ENCODE data around the gene IGSF21.
A peak's percentile ranks its signal among the peaks of the same experiment; 100 is the strongest.

IGSF21 gene

DNA sequence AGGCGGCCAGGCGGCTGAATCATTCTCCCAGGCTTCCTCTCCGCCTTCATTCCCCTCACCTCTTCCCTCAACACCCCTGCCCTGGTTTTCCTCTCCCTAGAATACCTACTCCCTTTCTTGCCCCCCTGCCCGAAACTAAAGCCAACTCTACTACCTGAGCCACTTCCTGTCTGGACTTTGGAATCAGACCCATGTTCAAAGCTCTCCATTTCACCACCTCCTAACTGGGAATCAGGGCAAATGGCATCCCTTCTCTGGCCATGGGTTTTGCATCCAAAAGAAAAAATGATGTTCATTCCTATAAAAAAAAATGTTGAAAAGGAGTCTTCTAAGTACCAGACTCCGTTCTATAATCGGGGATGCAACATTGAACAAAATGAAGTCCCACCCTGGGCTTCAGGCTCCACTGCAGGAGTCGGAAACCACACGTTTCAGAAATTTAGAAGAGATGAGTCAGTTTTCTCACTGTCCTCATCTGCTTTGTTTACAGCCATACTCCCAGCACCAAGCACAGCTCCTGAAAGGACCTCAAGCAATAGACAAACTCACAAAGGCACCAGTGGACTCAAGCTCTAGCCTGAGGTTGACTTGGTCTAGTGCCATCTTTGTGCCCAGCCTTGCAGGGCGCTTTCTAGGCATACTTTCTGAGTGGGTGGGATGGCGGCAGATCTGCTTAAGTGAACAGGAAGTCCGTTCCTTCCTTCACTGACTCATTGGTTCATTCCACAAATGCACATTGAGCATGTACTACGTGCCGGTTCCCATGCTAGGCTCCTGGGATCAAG lies 176.2 kb downstream of the IGSF21 start:
- Histone ChIP-seq H3K4ac (ENCODE audit: low read depth, low read length) (no peak overlapping the region), H3K4me1 (ENCODE audit: control insufficient read depth, low read depth, low read length) (no peaks in the 10 kb centered on the region), H2BK5ac (ENCODE audit: low read length) (no peak overlapping the region), H3K4me2 (ENCODE audit: low read length) (no peak overlapping the region), H2BK15ac (replicated peaks; ENCODE audit: low read depth) (no peak overlapping the region), H3K56ac (ENCODE audit: low read length) (no peak overlapping the region), H3K27ac (ENCODE audit: low read depth, low read length) (no peak overlapping the region), H2BK120ac (ENCODE audit: low read depth, low read length) (no peak overlapping the region), H3K9ac (ENCODE audit: low read length) (no peak overlapping the region), H3K18ac (ENCODE audit: low read length) (no peak overlapping the region), H3K23ac (ENCODE audit: low read length) (no peak overlapping the region), H3K4me3 (ENCODE audit: low read length) (no peak overlapping the region), H4K8ac (ENCODE audit: low read depth, low read length) (no peak overlapping the region), H3K79me1 (ENCODE audit: low read length) (no peaks in the 10 kb centered on the region), H3K36me3 (ENCODE audit: control insufficient read depth, insufficient read depth, low read length) (no peaks in the 10 kb centered on the region), H3K79me2 (ENCODE audit: control insufficient read depth, insufficient read depth, low read length) (no peaks in the 10 kb centered on the region), H3K27me3 (ENCODE audit: insufficient read depth, low read length, poor library complexity) (no peaks in the 10 kb centered on the region), H2AK5ac (ENCODE audit: low read length) (peak overlapping the region; percentile 79), H4K5ac (ENCODE audit: low read length) (no peak overlapping the region)
- no peak for DNase-seq
- WGBS (ENCODE audit: extremely low coverage, insufficient coverage, low lambda C conversion rate): no CpG with 5 or more reads among the region's 13 CpGs

DNA sequence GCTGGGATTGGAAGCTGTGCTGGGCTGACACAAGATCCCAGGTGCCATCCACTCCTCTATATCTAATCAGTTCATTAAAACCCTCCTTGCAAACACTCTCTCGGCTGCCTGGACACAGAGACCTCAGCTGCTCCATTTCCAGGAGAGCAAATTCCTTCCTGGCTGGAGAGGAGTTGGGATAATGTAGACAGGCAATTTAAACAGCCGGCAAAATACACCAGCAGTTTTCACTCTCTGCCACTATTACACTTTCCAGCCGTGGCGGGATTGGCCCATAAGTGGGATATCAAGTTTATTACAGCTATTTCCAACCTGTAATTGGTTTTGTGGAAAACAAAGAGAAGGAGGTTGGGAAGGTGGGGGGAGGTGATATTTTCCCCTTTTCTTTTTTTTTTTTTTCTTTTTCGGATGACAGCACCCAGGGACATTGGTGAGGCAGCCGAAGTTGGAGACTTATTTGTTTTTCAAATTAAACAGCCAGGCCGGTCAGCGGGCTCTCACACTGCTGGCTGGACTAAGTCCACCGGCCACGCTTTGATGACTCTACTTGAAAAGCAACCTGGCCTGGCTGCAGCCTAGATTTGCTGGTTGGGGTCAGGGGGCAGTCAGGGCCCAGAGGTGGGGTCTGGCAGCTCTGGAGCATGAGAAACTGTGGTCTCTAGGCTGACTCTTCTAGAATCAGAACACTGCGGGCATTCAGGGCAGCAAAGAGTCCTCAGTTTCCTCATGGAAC lies 177.4 kb downstream of the IGSF21 start:
- no CpG with 5 or more reads among the region's 11 CpGs for WGBS (ENCODE audit: extremely low coverage, insufficient coverage, low lambda C conversion rate)
- H3K79me2 ChIP-seq (ENCODE audit: control insufficient read depth, insufficient read depth, low read length): no peaks in the 10 kb centered on the region
- DNase-seq: peak; percentile 40

DNA sequence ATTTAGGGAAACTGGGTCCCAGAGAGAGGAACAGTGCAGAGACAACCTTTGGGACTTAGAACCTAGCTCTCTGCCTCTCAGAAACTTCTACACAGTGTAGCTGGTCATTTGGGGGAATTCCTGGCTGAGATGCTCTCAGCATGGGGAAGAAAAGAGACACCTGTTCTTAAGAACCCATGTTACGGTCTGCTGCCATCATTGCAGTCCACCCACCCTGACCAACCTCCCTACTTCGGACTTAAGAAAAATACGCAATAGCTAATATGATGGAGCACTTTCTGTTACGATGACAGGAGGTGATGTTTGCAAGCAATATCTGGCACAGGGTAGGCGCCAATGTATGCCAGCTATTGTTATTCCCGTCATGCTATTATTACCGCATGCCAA lies 177.9 kb downstream of the IGSF21 start:
- no peaks in the 10 kb centered on the region for H3K79me1 ChIP-seq (ENCODE audit: low read length)
- H3K9ac ChIP-seq (ENCODE audit: low read length): no peak overlapping the region
- H3K4me3 ChIP-seq (ENCODE audit: low read length): no peak overlapping the region
- WGBS (ENCODE audit: extremely low coverage, insufficient coverage, low lambda C conversion rate): no CpG with 5 or more reads among the region's 7 CpGs
- H4K5ac ChIP-seq (ENCODE audit: low read length): no peak overlapping the region
- H3K23ac ChIP-seq (ENCODE audit: low read length): no peak overlapping the region
- H3K27ac ChIP-seq (ENCODE audit: low read depth, low read length): no peak overlapping the region
- H2AK5ac ChIP-seq (ENCODE audit: low read length): no peak overlapping the region
- no peak for DNase-seq
- H3K56ac ChIP-seq (ENCODE audit: low read length): no peak overlapping the region
- no peaks in the 10 kb centered on the region for H3K27me3 ChIP-seq (ENCODE audit: insufficient read depth, low read length, poor library complexity)
- no peak overlapping the region for H3K4ac ChIP-seq (ENCODE audit: low read depth, low read length)
- H2BK15ac ChIP-seq (replicated peaks; ENCODE audit: low read depth): no peak overlapping the region
- no peaks in the 10 kb centered on the region for H3K79me2 ChIP-seq (ENCODE audit: control insufficient read depth, insufficient read depth, low read length)
- no peaks in the 10 kb centered on the region for H3K4me1 ChIP-seq (ENCODE audit: control insufficient read depth, low read depth, low read length)
- no peak overlapping the region for H4K8ac ChIP-seq (ENCODE audit: low read depth, low read length)
- no peak overlapping the region for H2BK5ac ChIP-seq (ENCODE audit: low read length)
- H3K4me2 ChIP-seq (ENCODE audit: low read length): no peak overlapping the region
- H3K36me3 ChIP-seq (ENCODE audit: control insufficient read depth, insufficient read depth, low read length): no peaks in the 10 kb centered on the region
- no peak overlapping the region for H3K18ac ChIP-seq (ENCODE audit: low read length)
- no peak overlapping the region for H2BK120ac ChIP-seq (ENCODE audit: low read depth, low read length)

More for the DNA sequence above, 177.4 kb downstream of the IGSF21 start:
- H3K23ac ChIP-seq (ENCODE audit: low read length): no peak overlapping the region
- H3K79me1 ChIP-seq (ENCODE audit: low read length): no peaks in the 10 kb centered on the region
- H3K4me3 ChIP-seq (ENCODE audit: low read length): no peak overlapping the region
- no peak overlapping the region for H2AK5ac ChIP-seq (ENCODE audit: low read length)
- H3K27me3 ChIP-seq (ENCODE audit: insufficient read depth, low read length, poor library complexity): no peaks in the 10 kb centered on the region
- no peak overlapping the region for H3K4me2 ChIP-seq (ENCODE audit: low read length)
- no peaks in the 10 kb centered on the region for H3K4me1 ChIP-seq (ENCODE audit: control insufficient read depth, low read depth, low read length)
- no peak overlapping the region for H3K27ac ChIP-seq (ENCODE audit: low read depth, low read length)
- H3K9ac ChIP-seq (ENCODE audit: low read length): no peak overlapping the region
- no peak overlapping the region for H3K18ac ChIP-seq (ENCODE audit: low read length)
- no peaks in the 10 kb centered on the region for H3K36me3 ChIP-seq (ENCODE audit: control insufficient read depth, insufficient read depth, low read length)
- H3K4ac ChIP-seq (ENCODE audit: low read depth, low read length): no peak overlapping the region
- H4K8ac ChIP-seq (ENCODE audit: low read depth, low read length): no peak overlapping the region
- no peak overlapping the region for H2BK5ac ChIP-seq (ENCODE audit: low read length)
- no peak overlapping the region for H2BK120ac ChIP-seq (ENCODE audit: low read depth, low read length)
- H4K5ac ChIP-seq (ENCODE audit: low read length): no peak overlapping the region
- H3K56ac ChIP-seq (ENCODE audit: low read length): peak overlapping the region; percentile 11
- no peak overlapping the region for H2BK15ac ChIP-seq (replicated peaks; ENCODE audit: low read depth)

DNA sequence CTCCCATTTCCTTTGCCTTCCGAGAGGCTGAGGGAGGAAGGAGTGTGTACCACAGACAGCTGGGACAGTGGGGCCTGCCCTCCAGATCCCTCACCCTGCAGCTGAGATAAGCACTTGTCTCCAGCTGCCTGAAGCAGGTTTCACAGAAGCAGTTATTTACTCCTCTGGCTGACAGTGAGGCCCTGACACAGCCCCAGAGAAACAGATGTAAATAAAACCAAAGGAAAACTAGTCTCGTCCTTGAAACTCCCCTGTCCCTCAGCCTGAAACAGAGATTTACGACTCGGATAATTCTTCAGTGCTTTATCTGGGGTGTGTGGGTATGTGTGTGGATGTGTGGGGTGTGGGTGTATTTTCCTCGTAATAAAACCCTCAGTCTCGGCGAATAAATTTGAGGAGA lies 181.1 kb downstream of the IGSF21 start:
- H3K36me3 ChIP-seq (ENCODE audit: control insufficient read depth, insufficient read depth, low read length): no peaks in the 10 kb centered on the region
- H3K79me1 ChIP-seq (ENCODE audit: low read length): no peaks in the 10 kb centered on the region
- H2BK5ac ChIP-seq (ENCODE audit: low read length): no peak overlapping the region
- H3K18ac ChIP-seq (ENCODE audit: low read length): no peak overlapping the region
- H4K5ac ChIP-seq (ENCODE audit: low read length): no peak overlapping the region
- no CpG with 5 or more reads among the region's 7 CpGs for WGBS (ENCODE audit: extremely low coverage, insufficient coverage, low lambda C conversion rate)
- peak; percentile 37 for DNase-seq
- no peak overlapping the region for H2BK120ac ChIP-seq (ENCODE audit: low read depth, low read length)
- no peaks in the 10 kb centered on the region for H3K27me3 ChIP-seq (ENCODE audit: insufficient read depth, low read length, poor library complexity)
- H3K56ac ChIP-seq (ENCODE audit: low read length): peak overlapping the region; percentile 37
- no peak overlapping the region for H2BK15ac ChIP-seq (replicated peaks; ENCODE audit: low read depth)
- no peak overlapping the region for H3K4me2 ChIP-seq (ENCODE audit: low read length)
- H3K4me1 ChIP-seq (ENCODE audit: control insufficient read depth, low read depth, low read length): no peaks in the 10 kb centered on the region
- no peak overlapping the region for H3K4me3 ChIP-seq (ENCODE audit: low read length)
- no peak overlapping the region for H3K27ac ChIP-seq (ENCODE audit: low read depth, low read length)
- H4K8ac ChIP-seq (ENCODE audit: low read depth, low read length): no peak overlapping the region
- no peaks in the 10 kb centered on the region for H3K79me2 ChIP-seq (ENCODE audit: control insufficient read depth, insufficient read depth, low read length)
- no peak overlapping the region for H2AK5ac ChIP-seq (ENCODE audit: low read length)
- H3K9ac ChIP-seq (ENCODE audit: low read length): no peak overlapping the region
- no peak overlapping the region for H3K23ac ChIP-seq (ENCODE audit: low read length)
- no peak overlapping the region for H3K4ac ChIP-seq (ENCODE audit: low read depth, low read length)

DNA sequence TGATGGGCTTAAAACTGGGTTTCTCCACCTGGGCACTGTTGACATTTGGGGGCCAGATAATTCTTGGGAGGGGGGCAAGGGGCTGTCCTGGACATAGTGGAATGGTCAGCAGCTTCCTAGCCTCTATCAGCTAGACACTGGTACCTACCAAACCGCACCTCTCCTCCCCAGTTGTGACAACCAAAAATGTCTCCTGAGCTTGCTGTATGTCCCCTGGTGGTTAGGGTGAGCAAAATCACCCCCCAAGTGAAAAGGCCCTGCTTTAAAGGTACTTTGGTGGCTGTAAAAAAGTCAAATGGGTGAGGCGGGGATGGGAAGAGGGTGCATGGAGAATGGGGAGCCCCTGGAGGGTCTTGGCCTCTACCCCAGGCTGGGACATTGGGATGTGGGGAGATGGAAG lies 182.0 kb downstream of the IGSF21 start:
- Histone ChIP-seq H4K5ac (ENCODE audit: low read length) (no peak overlapping the region), H2BK5ac (ENCODE audit: low read length) (no peak overlapping the region), H3K4me3 (ENCODE audit: low read length) (no peak overlapping the region), H3K79me1 (ENCODE audit: low read length) (no peaks in the 10 kb centered on the region), H3K79me2 (ENCODE audit: control insufficient read depth, insufficient read depth, low read length) (no peaks in the 10 kb centered on the region), H2BK120ac (ENCODE audit: low read depth, low read length) (no peak overlapping the region), H3K4ac (ENCODE audit: low read depth, low read length) (no peak overlapping the region), H2AK5ac (ENCODE audit: low read length) (no peak overlapping the region), H2BK15ac (replicated peaks; ENCODE audit: low read depth) (no peak overlapping the region), H3K9ac (ENCODE audit: low read length) (no peak overlapping the region), H3K36me3 (ENCODE audit: control insufficient read depth, insufficient read depth, low read length) (no peaks in the 10 kb centered on the region), H3K18ac (ENCODE audit: low read length) (no peak overlapping the region), H3K56ac (ENCODE audit: low read length) (no peak overlapping the region), H3K4me1 (ENCODE audit: control insufficient read depth, low read depth, low read length) (peaks cover 3% of the 10 kb centered on the region), H3K27me3 (ENCODE audit: insufficient read depth, low read length, poor library complexity) (no peaks in the 10 kb centered on the region), H4K8ac (ENCODE audit: low read depth, low read length) (no peak overlapping the region), H3K4me2 (ENCODE audit: low read length) (no peak overlapping the region), H3K27ac (ENCODE audit: low read depth, low read length) (no peak overlapping the region), H3K23ac (ENCODE audit: low read length) (no peak overlapping the region)
- no peak for DNase-seq
- WGBS (ENCODE audit: extremely low coverage, insufficient coverage, low lambda C conversion rate): no CpG with 5 or more reads among the region's 2 CpGs

Measured in mesendoderm (in vitro differentiated cells).